GM19438 (cell line): Measurements from ENCODE around the gene ASIC1.

ENCODE experiments used
- ATAC-seq: cut with Tn5 transposase; IDR thresholded peaks from one replicate; pipeline ENCODE4 v1.9.1; 2021; ENCODE audit warnings: low read depth; ENCODE audit not compliant: unreplicated experiment

ASIC1 gene

GRCh38 chr12:50039151-50039835 lies 18.1 kb upstream of the ASIC1 start:
- ATAC-seq = no peak

- ATAC-seq = no peak
Observed at GRCh38 chr12:50040657-50041056, 16.7 kb upstream of the ASIC1 start.

- no peak for ATAC-seq
Observed at GRCh38 chr12:50041062-50041860, 16.1 kb upstream of the ASIC1 start.

- ATAC-seq = no peak
Observed at GRCh38 chr12:50041962-50042361, 15.4 kb upstream of the ASIC1 start.

- no peak for ATAC-seq
Observed at GRCh38 chr12:50042693-50043092, 14.7 kb upstream of the ASIC1 start.

DNA sequence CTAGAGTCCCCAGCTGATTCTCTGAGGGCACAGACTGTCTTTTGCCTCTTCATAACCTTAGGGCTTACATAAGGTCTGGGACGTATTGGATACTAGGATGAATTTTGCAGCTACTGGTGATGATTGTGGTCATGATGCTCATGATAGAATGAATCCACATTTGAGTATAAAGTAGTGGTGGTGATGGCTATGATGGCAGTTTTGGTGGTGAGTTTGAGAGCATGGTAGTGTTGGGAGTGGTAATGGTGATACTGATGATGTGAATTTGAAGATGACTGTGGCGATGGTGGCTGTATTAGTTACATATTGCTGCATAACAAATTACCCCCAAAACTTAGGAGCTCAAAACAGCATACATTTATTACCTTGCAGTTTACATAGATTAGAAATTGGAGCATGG lies 14.1 kb upstream of the ASIC1 start:
- no peak for ATAC-seq

- no peak for ATAC-seq
Observed at GRCh38 chr12:50043854-50044253, 13.5 kb upstream of the ASIC1 start.

DNA sequence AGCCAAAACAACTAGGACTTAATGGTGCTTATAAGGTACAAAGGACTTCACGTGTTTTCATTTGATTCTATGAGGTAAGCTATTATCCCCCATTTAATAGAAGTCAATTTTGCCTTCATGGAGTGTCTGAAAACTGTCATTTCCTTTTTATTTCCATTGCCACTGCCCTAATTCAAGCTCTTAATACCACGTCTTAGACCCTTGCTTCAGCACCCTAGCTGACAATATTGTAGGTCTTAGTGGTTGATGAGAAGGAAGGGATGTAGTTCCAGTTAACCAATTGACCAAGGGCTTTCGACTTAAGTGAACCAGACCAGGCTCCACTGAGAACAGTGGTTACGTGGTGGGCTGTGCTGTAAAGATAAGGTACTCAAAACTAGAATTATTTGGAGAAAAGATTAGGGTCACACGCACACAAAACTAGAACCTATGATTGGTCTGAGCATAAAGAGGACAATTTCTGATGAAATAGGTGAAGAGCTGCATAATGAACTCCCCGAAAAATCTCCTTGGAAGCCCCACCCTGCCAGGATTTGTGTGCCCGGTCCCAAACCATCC lies 9.6 kb upstream of the ASIC1 start:
- ATAC-seq = no peak

GRCh38 chr12:50049254-50050118 lies 7.9 kb upstream of the ASIC1 start:
- no peak for ATAC-seq

- ATAC-seq = no peak
Observed at GRCh38 chr12:50050119-50050385, 7.3 kb upstream of the ASIC1 start.

DNA sequence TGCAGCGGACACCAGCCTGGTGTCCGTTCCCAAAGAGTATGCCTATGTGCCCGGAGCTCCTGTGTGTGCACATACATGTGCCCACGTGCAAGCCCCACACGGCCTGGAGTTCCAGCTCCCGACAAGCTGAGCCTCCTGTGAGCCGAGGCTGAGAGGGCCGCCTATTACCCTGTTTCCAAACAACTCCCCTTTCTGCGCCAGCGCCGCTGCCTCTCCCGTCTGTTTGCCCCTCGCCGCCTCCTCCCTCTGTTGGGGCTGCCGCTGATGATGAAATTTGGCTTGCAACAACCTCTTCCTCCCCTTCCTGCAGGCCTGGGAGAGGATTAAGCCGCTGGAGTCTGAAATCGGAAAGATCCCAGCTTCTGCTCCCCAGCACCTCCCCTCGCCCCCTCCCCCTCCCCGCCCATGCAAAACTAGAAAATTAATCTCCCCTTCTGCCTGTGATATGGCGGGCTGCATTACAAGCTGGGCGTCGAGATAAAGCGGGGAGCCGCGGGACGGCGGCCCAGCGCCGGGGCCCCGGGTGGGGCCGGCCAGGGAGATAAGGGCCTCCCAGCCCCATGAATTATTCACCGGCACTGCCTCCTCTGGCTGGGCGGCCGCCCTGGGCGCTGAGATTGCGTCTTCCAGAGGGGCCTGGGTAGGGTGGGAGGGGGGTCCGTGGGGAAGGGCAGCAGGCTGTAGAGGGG lies 6.8 kb upstream of the ASIC1 start:
- no peak for ATAC-seq

- no peak for ATAC-seq
Observed at GRCh38 chr12:50051101-50051806, 6.1 kb upstream of the ASIC1 start.

DNA sequence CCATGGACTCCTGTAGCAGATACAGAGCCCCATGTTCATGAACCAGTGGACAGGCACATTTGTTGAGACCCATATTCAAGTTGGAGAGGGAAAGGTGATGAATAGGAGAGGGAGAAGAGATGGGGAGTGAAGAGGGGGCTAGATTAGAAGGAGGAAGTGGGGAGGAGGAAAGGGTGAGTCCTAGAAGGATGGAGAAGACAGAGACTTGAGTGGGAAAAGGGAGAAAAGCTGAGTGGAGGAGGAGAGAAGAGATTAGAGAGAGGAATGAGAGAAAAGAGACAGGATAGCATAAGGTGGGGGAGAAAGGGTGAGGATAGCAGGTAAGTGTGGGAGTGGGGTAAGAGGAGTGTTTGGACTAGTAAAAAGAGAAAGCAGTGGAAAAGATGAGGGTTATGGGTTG lies 4.9 kb upstream of the ASIC1 start:
- ATAC-seq = no peak

DNA sequence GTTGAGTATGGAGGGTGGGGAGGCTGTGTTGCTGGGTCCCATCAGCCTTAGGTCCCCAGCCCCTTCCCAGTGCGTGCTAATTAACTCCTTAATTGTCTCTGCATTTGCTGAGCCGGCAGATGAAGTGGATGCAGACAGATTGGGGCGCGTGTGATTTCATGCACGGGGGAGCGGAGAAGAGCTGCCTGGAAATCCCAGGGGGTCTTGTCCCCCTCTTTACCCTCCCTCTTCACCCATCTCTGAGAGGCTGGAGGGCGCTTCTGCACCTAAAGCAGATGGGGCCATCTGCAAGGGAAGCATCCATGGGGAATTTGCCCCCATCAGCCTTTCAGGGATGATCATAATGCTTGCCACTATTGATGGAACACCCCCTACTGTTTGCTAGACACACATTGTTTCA lies 4.4 kb upstream of the ASIC1 start:
- ATAC-seq = no peak

DNA sequence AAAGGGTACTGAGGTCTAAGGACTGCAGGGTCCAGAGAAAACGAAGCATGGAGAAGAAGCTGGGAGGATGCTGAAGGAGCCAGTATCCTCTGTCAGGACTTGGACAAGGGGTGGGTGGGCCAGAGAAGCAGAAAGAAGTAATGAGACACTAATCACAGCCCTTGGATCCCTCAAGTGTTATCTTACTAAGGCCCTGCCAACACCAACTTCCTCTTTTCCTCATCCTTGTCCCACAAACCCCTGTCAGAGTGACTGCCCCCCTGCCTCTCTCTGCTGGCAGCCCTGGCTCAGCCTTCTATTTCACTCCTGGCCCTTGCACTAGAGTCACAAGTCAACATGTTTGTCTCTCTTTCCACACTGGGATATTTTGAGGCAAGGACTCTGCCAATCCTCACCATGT lies 3.8 kb upstream of the ASIC1 start:
- no peak for ATAC-seq

DNA sequence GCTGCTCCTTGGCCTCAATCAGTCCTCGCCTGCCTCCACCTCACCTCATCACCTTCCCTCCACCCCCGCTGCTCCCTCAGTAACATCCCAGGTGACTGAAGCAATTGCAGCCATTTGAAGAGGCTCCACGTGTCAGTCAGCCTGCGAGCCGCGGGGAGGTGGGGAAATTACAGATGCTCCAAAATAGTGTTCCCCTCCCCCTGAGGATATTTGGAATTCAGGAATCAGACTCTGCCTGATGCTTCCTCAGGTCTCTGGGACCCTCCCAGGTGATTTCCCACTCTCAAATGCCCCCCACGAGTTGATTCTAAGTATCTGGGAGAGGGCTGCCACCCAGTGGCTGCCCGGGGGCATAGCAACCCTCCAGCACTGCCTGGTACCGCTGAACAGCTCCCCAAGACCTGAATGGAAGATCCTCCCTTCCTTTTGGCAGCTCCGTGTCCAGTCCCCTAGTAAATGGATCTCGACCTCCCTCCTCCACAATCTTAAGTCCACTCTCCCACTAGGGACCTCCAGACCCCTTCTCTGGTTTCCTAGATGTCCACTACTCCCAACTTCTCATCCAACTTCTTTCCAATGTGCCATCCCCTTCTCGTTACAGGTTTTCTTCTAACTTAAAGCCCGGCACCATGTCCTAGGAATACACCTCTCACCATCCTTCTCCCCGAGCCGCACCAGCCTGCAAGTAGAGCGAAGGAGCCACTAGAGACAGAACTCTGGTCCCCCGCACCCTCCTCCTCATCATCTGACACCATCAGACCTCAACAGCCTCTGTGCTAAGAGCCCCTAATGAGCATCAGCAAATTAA lies 1.4 kb upstream of the ASIC1 start:
- ATAC-seq = no peak

- no peak for ATAC-seq
Observed at GRCh38 chr12:50056639-50056976, 788 bp upstream of the ASIC1 start.

GRCh38 chr12:50057896-50058670 lies 687 bp downstream of the ASIC1 start:
- ATAC-seq = no peak
